Naive B cell (primary cell): ENCODE measurements around the gene SLC37A1. TPM values are rescaled to one million over a fixed set of nuclear protein-coding genes. Genes with fewer than 3 reads are reported as not detected.
"Not testable (repeated sequence)": the region's sequence is repeated elsewhere in the genome, so short reads cannot be mapped to it uniquely, and the experiment has no call there.

Source experiments
- ATAC-seq, 2 donors: fragments of 150-1000 bp; cut with Tn5 transposase; 2 replicates each; pipeline ENCODE4 v1.10.0; 2021; ENCODE audit warnings: low read depth in 2 of 2, mild to moderate bottlenecking in 2 of 2, moderate library complexity in 2 of 2
- DNase-seq: peaks from one replicate; pipeline ENCODE4 v3.0.0; 2022
- H3K27ac Mint-ChIP-seq, 6 donors: one replicate each; pipeline ENCODE4 v1.8.0; 2020 to 2022; ENCODE audit warnings: mild to moderate bottlenecking in 6 of 6, mixed read lengths in 6 of 6, moderate library complexity in 5 of 6, inconsistent platforms in 2 of 6
- H3K27me3 Mint-ChIP-seq, 3 donors: one replicate each; pipeline ENCODE4 v1.8.0; 2021 to 2022; ENCODE audit warnings: mixed read lengths in 3 of 3, mild to moderate bottlenecking in 1 of 3
- H3K36me3 Mint-ChIP-seq, 2 donors: one replicate each; pipeline ENCODE4 v1.8.0; 2020 to 2022; ENCODE audit warnings: mixed read lengths in 2 of 2, inconsistent platforms in 1 of 2, mild to moderate bottlenecking in 1 of 2
- H3K4me1 Mint-ChIP-seq, 3 donors: one replicate each; pipeline ENCODE4 v1.8.0; 2020 to 2022; ENCODE audit warnings: mixed read lengths in 3 of 3, inconsistent platforms in 1 of 3, mild to moderate bottlenecking in 1 of 3, moderate library complexity in 1 of 3
- H3K4me3 Mint-ChIP-seq, 8 donors: one replicate each; pipeline ENCODE4 v1.8.0; 2020 to 2022; ENCODE audit warnings: mild to moderate bottlenecking in 8 of 8, mixed read lengths in 8 of 8, moderate library complexity in 8 of 8, inconsistent platforms in 2 of 8
- H3K9me3 Mint-ChIP-seq, 7 donors: one replicate each; pipeline ENCODE4 v1.8.0; 2020 to 2022; ENCODE audit warnings: mixed read lengths in 7 of 7, mild to moderate bottlenecking in 5 of 7, inconsistent platforms in 2 of 7, moderate library complexity in 1 of 7
- polyA plus RNA-seq, 6 donors: library from polyadenylated mRNA; unstranded; fragments of 300-500 nt; fragmentation: Illumina TruSeq; gene quantifications; one replicate each; pipeline ENCODE4 v1.2.3, GENCODE V29; 2021; ENCODE audit warnings: low read depth in 6 of 6

SLC37A1 gene
- 10 to 100 TPM in 4 of 6 donors, 1 to 10 TPM in 2; 4.9 to 15.7 (median 11.2) TPM for polyA plus RNA-seq

DNA sequence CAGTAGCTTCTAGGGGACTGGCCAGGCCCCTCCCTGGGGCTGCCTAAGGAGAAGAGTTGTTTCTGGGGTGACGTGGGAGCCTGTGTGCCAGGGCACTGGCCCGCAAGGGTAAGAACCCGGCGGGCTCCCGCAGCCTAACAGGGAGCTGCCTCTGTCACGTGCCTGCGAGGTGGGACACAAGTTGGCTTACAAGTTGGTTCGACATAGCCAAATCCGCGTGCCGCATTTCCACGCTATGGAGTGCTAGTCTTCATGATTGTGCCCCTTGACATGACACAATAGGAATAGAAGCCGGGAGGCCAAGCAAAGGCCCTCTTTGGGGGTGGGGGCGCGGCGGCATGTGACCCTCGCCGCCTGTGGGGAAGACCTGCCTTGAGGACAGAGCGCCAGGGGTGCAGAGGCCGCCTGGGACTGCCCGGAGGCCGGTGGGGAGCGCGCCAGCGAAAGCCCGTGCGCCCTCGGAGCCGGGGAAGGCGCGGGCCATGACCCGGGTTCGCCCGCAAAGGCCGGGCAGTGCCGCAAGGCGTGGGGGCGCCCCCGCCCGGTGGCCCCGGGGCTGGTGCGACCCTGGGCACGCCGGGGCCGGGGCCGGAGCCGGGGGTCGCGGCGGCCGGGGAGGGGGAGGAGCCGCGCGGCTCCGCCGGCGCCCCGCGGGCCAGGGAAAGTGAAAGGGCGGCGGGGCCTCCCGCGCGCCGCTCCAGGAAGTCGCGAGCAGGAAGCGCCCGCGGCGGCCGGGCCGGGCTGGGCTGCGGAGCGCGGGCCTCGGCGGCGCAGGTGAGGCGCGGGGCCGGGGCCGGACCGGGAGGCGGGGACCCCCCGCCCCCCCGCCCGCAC is at the start of gene SLC37A1:
TSS of gene SLC37A1 (plus strand) at position 702 of the 834 bp plus-strand sequence. CDS start 4,603 bp downstream, outside the sequence.
- peak; percentile 59 to 63 for ATAC-seq
- H3K9me3 Mint-ChIP-seq: no peaks in the 10 kb centered on the region
- H3K27ac Mint-ChIP-seq: peak within 1 kb of the TSS; percentile 89 to 99 (median 95)
- H3K4me1 Mint-ChIP-seq: peaks cover 26 to 48% (median 31%) of the 10 kb centered on the region in 3 donors
- peaks cover 4 to 11% of the 10 kb centered on the region in 2 donors for H3K36me3 Mint-ChIP-seq
- no peaks in the 10 kb centered on the region for H3K27me3 Mint-ChIP-seq
- H3K4me3 Mint-ChIP-seq: peak within 1 kb of the TSS; percentile 70 to 95 (median 92)
- peak; percentile 62 for DNase-seq

DNA sequence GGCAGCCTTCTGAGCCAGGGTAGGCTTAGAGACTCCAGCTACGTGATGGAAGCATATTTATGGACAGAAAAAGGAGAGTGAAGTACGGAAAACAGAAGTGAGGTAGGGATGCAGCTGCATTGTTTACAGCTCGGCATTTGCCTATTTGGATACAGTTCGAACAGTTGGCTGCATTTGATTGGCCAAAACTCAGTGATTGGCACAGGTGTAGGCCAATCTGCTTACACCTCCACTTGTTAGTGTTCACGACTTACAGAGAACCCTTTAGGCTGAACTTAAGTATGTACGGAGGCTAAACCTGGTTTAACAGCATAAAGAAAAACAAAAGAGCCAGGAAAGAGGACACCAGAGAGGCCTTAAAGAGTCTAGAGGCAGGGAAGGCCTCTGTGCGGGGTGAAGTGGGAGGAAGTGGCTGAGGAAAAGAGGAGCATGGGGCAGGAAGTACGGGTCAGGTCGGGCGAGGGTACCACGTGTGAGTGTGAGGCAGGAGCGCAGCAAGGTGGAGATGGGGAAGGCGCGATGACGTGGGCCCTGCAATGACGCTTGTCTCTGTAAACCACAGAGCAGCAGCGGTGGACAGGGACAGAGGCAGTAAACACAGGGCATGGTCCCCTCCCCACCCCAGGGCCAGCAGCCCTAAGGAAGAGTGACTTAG is 49.7 kb upstream of the SLC37A1 start:
- Mint-ChIP-seq H3K4me1 (peaks cover 57 to 75% (median 73%) of the 10 kb centered on the region in 3 donors), H3K4me3 (peak overlapping the region in 5 of 8 donors; percentile 48 to 86 (median 66)), H3K27ac (peak overlapping the region; percentile 89 to 99 (median 94)), H3K36me3 (no peaks in the 10 kb centered on the region), H3K27me3 (no peaks in the 10 kb centered on the region), H3K9me3 (no peaks in the 10 kb centered on the region)
- peak; percentile 45 for DNase-seq
- ATAC-seq: no peak

GRCh38 chr21:42465008-42465802 is 48.4 kb upstream of the SLC37A1 start:
- Mint-ChIP-seq H3K9me3 (no peaks in the 10 kb centered on the region), H3K4me3 (peak overlapping the region; percentile 2 to 86 (median 69)), H3K4me1 (peaks cover 60 to 70% (median 66%) of the 10 kb centered on the region in 3 donors), H3K27me3 (no peaks in the 10 kb centered on the region), H3K36me3 (no peaks in the 10 kb centered on the region), H3K27ac (peak overlapping the region; percentile 78 to 99 (median 94))
- ATAC-seq (peak; percentile 36), DNase-seq (peak; percentile 61)

DNA sequence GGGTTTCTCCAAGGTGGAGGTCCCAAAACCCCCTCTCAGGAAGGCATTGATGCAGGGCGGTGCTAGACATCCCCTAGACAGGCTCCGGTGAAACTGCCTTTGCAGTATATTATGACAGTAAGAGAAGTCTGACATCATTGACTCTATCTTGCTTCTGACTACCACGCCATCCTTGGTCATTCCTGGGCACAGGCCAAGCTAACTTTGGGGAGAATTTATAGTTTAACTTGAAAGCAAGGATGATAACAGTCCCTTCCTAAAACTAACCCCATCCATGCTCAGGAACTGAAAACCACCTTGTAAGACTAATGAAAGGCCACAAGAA is 47.9 kb upstream of the SLC37A1 start:
- ATAC-seq (peak; percentile 29 to 37), DNase-seq (no peak)
- no peaks in the 10 kb centered on the region for H3K9me3 Mint-ChIP-seq
- peak overlapping the region in 6 of 8 donors; percentile 59 to 86 (median 72) for H3K4me3 Mint-ChIP-seq
- peaks cover 54 to 65% (median 61%) of the 10 kb centered on the region in 3 donors for H3K4me1 Mint-ChIP-seq
- H3K27me3 Mint-ChIP-seq: no peaks in the 10 kb centered on the region
- no peaks in the 10 kb centered on the region for H3K36me3 Mint-ChIP-seq
- H3K27ac Mint-ChIP-seq: peak overlapping the region; percentile 78 to 99 (median 94)

DNA sequence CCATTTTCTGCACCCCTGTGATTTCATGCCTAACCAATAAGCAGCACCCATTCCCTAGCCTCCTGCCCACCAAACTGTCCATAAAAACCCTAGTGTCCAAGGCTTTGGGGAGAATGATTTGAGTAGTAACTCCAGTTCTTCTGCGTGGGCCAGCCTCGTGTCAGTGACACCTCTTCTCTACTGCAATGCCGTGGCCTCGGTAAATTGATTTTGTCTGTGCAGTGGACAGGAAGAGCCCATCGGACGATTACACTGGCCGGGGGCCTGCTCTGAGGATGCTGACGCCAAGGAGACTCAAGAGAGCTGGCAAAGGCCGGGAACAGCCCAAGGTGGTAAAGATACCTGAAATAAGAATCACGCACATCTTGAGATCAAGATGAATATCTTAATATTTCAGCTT is 47.0 kb upstream of the SLC37A1 start:
- H3K4me3 Mint-ChIP-seq: peak overlapping the region in 2 of 8 donors; percentile 21 to 32
- ATAC-seq: no peak

GRCh38 chr21:42467140-42467983 is 46.3 kb upstream of the SLC37A1 start:
- peak overlapping the region in 3 of 6 donors; percentile 30 to 82 (median 79) for H3K27ac Mint-ChIP-seq
- H3K27me3 Mint-ChIP-seq: peaks cover 0 to 4% (median 2%) of the 10 kb centered on the region in 3 donors
- H3K36me3 Mint-ChIP-seq: no peaks in the 10 kb centered on the region
- peak overlapping the region in 3 of 8 donors; percentile 44 to 55 (median 49) for H3K4me3 Mint-ChIP-seq
- H3K4me1 Mint-ChIP-seq: peaks cover 38 to 49% (median 45%) of the 10 kb centered on the region in 3 donors
- ATAC-seq: no peak
- H3K9me3 Mint-ChIP-seq: no peaks in the 10 kb centered on the region
- DNase-seq: no peak

More for the DNA sequence above, 47.0 kb upstream of the SLC37A1 start:
- H3K27me3 Mint-ChIP-seq: peaks cover 0 to 3% (median 0%) of the 10 kb centered on the region in 3 donors
- peak overlapping the region in 1 of 6 donors; percentile 30 for H3K27ac Mint-ChIP-seq
- peaks cover 45 to 55% (median 51%) of the 10 kb centered on the region in 3 donors for H3K4me1 Mint-ChIP-seq
- no peaks in the 10 kb centered on the region for H3K36me3 Mint-ChIP-seq
- H3K9me3 Mint-ChIP-seq: no peaks in the 10 kb centered on the region
- no peak for DNase-seq

- Mint-ChIP-seq H3K27ac (no peak overlapping the region), H3K4me1 (peaks cover 29 to 36% (median 33%) of the 10 kb centered on the region in 3 donors), H3K36me3 (no peaks in the 10 kb centered on the region), H3K4me3 (no peak overlapping the region), H3K9me3 (no peaks in the 10 kb centered on the region), H3K27me3 (peaks cover 0 to 8% (median 5%) of the 10 kb centered on the region in 3 donors)
- no peak for ATAC-seq
- no peak for DNase-seq
Observed at GRCh38 chr21:42468491-42469131, 45.0 kb upstream of the SLC37A1 start.

GRCh38 chr21:42469272-42469671 is 44.4 kb upstream of the SLC37A1 start:
- ATAC-seq (no peak), DNase-seq (no peak)
- peak overlapping the region in 1 of 6 donors; percentile 5 for H3K27ac Mint-ChIP-seq
- no peak overlapping the region for H3K4me3 Mint-ChIP-seq
- no peaks in the 10 kb centered on the region for H3K9me3 Mint-ChIP-seq
- peaks cover 25 to 29% (median 27%) of the 10 kb centered on the region in 3 donors for H3K4me1 Mint-ChIP-seq
- peaks cover 0 to 14% (median 12%) of the 10 kb centered on the region in 3 donors for H3K27me3 Mint-ChIP-seq
- H3K36me3 Mint-ChIP-seq: no peaks in the 10 kb centered on the region

- not testable (repeated sequence) for DNase-seq, H3K4me3 Mint-ChIP-seq, H3K36me3 Mint-ChIP-seq, H3K9me3 Mint-ChIP-seq, H3K27ac Mint-ChIP-seq, ATAC-seq
- Mint-ChIP-seq H3K4me1 (peaks cover 22 to 28% (median 25%) of the 10 kb centered on the region in 3 donors), H3K27me3 (peaks cover 0 to 18% (median 16%) of the 10 kb centered on the region in 3 donors)
Observed at GRCh38 chr21:42469726-42470125, 43.9 kb upstream of the SLC37A1 start.

- DNase-seq (no peak), ATAC-seq (no peak)
- Mint-ChIP-seq H3K9me3 (no peaks in the 10 kb centered on the region), H3K36me3 (no peaks in the 10 kb centered on the region), H3K4me3 (no peak overlapping the region), H3K27ac (no peak overlapping the region), H3K27me3 (peaks cover 0 to 23% (median 20%) of the 10 kb centered on the region in 3 donors), H3K4me1 (peaks cover 7 to 14% (median 11%) of the 10 kb centered on the region in 3 donors)
Observed at GRCh38 chr21:42471206-42471605, 42.4 kb upstream of the SLC37A1 start.

- no peak for DNase-seq
- Mint-ChIP-seq H3K9me3 (no peaks in the 10 kb centered on the region), H3K36me3 (no peaks in the 10 kb centered on the region), H3K4me3 (no peak overlapping the region), H3K4me1 (peaks cover 7 to 17% (median 10%) of the 10 kb centered on the region in 3 donors), H3K27ac (peak overlapping the region in 4 of 6 donors; percentile 20 to 82 (median 38)), H3K27me3 (peaks cover 0 to 28% (median 20%) of the 10 kb centered on the region in 3 donors)
- ATAC-seq: no peak
Observed at GRCh38 chr21:42471716-42472330, 41.8 kb upstream of the SLC37A1 start.
